GM19438 (cell line): ENCODE measurements around the gene SLC12A3.

Experiments used
- ATAC-seq: cut with Tn5 transposase; IDR thresholded peaks from one replicate; pipeline ENCODE4 v1.9.1; 2021; ENCODE audit warnings: low read depth; ENCODE audit not compliant: unreplicated experiment

Gene SLC12A3

GRCh38 chr16:56886826-56887225 lies 21.8 kb downstream of the SLC12A3 start:
- ATAC-seq: no peak

- peak; percentile 95 for ATAC-seq
Measured at GRCh38 chr16:56888806-56889205, 23.8 kb downstream of the SLC12A3 start.

DNA sequence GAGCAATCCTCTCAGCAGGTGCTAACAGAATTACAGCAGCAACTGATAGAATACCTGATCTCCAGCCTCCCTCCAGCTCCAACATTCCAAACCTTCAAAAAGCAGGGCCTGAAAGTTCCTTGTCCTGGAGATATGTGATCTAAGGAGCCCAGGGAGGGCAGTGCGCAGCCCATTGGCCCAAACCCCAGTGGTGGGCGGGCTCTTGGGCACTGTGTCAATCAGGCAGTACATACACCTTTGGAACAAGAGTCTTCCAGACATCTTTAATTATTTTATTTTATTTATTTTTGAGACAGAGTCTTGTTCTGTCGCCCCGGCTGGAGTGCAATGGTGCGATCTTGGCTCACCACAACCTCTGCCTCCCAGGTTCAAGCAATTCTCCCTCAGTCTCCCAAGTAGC lies 24.2 kb downstream of the SLC12A3 start:
- no peak for ATAC-seq

DNA sequence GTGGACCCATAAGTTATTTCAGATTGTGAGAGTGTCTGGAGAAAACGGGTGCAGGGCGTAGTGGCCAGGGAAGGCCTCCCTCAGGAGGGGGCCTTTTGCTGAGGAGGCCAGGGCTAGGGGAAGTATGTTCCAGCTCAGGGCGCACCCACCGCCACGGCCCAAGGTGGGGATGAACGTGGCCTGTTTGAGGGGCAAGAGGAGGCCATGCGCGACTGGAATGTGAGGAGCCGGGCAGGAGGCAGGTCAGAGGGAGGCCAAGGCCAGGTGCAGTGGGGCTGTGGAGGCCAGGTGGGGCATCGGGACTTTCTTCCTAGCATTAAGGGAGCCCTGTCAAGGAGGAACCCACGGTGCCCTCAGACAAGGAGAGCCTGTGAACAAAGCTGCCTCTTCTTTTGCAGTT lies 26.7 kb downstream of the SLC12A3 start:
- no peak for ATAC-seq

DNA sequence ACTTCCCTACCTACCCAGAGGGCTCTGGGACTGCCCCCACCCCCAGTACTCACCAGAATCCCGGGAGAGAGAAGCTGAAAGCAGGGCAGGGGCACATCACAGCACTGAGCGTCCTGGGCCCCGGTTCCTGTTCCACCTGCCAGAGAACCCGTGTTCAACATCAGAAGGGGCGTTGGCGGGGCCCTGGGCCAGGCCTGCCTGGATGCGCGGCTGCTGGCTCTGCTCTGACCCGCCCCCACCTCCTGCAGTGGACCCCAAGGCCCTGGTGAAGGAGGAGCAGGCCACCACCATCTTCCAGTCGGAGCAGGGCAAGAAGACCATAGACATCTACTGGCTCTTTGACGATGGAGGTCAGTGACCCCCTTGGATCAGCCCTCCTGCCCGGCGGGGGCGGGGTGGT lies 27.7 kb downstream of the SLC12A3 start:
- no peak for ATAC-seq

GRCh38 chr16:56894331-56894917 lies 29.4 kb downstream of the SLC12A3 start:
- ATAC-seq: no peak

GRCh38 chr16:56895813-56896212 lies 30.8 kb downstream of the SLC12A3 start:
- no peak for ATAC-seq

GRCh38 chr16:56896244-56896643 lies 31.2 kb downstream of the SLC12A3 start:
- no peak for ATAC-seq

DNA sequence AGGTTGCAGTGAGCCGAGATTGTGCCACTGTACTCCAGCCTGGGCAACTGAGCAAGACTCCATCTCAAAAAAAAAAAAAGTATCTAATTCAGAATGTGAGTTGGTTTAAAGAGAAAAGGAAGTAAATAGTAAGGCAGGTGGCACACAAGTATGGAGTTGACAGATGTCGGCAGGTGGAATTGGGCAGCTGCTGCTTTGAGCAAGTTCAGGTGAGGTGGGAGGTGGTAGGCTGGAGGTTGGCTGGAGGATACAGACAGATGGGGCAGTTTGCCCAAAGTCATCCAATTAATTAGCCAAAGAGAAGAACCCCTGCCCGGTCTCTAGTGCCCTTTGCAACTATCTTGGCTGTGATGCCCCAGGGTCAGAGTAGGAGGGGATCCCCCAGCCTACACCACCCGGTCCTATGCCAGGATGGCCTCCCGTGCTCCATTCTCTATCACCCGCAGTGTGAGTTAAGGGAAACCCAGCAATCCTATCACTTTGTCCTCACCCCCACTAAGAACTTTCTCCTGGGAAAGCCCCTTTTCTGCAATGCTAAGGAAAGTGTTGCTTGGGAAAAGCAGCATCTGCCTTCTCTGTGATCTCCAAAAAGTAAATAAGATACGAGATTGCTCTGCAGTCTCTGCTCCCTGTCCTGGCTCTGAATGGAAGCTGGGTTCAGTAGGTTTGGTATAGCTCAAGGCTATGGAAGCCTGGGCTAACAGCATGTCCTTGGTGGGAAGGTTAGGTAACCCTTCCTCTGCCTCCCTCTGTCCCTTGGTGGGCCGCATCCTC lies 32.2 kb downstream of the SLC12A3 start:
- no peak for ATAC-seq

- peak; percentile 82 for ATAC-seq
Measured at GRCh38 chr16:56898847-56899246, 33.8 kb downstream of the SLC12A3 start.

DNA sequence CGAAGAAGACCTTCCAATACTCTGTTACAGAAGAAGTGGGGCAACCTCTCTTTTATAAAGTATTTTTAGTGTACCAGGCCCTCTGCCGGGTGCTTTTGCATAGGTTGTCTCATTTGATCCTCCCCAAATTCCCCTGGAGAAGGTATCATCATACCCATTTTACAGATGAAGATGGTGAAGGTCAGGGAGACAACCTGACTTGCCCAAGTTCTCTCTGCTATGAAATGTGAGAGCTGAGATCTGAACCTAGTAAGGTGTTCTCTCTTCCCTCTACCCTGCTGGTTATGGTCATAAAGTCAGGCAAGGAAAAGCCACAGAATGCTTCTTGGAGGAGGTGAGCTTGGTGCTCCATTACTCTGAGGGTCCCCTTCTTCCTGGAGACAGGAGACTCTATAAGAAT lies 38.9 kb downstream of the SLC12A3 start:
- ATAC-seq: no peak

- no peak for ATAC-seq
Measured at GRCh38 chr16:56907401-56907800, 42.4 kb downstream of the SLC12A3 start.

DNA sequence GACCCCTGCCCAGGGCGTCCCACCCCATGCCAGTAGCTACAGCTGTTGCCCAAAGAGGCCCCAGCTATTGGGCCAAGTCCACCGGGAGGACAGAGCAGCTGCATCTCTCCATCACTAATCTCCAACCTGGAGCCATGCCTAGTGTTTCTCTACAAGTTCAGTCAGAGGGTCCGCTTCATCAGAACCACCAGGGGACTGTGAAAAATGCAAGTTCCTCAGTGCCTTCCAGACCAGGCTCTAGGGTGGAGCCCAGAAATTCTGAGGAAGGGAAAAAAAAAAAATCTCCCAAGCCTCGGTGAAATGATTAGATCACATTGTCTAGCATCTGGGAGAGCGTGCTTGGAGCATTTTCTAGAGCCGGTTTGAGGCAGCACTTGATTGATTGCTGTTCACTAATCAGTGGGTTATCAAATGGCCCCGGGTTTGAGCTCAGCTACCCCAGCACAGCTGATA lies 44.5 kb downstream of the SLC12A3 start:
- no peak for ATAC-seq

GRCh38 chr16:56910112-56910511 lies 45.1 kb downstream of the SLC12A3 start:
- ATAC-seq: no peak

DNA sequence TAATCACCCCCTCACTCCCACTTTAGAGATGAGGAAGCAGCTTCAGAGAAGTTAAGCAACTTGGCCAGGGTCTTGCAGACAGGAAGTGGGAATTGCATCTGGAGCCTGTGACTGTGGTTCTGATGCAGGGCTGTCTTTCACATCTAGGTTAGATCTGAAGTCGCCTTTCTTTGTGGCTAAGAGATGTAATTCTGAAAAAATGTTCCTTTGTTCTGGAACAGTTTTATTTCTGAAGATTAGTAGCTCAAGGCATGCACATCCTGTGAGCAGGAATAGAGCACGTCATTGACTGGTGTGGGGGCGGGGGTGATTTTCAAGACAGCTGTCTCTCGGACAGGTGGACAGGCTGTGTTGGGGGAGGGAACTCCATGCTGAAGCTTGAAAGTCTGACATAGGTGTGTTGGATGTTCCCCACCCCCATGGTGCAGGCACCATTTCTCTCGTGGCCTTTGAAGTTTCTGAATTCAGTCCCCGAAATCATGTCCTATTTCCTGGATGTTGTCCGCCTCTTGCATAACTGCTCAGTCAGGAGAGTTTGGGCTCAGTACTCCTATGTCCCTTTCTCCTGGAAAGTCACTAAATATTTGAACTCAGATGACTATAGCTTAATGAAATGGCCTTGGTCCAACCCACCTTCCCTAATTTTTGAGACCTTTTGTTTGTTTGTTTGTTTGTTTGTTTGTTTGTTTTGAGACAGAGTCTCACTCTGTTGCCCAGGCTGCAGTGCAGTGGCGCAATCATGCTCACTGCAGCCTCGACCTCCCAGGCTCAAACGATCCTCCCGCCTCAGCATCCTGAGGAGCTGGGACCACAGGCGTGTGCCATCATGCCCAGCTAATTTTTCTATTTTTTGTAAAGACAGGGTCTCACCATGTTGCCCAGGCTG lies 45.9 kb downstream of the SLC12A3 start:
- no peak for ATAC-seq

DNA sequence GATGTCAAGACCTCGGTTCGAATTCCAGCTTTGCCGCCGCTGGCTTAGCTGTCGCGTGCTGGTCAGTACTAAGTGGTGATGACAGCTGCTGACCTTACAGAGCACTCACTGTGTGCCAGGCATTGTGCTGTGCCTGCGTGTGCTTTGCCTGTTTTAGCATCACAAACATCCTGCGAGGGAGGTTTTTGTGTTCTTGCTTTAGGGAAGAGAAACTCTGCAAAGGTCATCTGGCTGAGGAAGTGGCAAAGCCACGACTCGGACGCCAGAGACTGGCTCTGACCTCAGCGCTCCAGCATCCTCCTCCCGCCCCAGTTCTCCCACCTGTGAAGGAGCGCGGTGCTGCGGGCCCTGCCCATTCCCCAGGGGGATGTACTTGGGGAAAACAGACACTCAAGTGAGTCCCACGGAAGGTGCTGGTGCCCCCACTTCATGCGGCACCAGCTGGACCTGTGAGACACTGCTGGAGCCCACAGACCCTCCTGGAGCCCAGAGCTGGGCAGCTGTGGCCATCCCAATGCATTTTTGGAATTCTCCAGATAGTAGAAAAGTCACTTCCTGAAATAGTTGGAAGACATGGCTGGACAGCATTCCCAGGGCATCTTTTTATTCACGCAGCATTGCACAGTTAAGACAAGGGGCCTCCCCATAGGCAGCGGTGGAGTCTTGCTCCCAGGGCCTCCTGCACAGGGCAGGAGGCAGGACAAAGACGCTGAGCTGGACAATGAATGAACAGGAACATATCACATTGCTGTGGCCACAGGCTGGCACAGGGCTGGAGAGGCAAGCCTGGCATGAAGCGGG lies 47.0 kb downstream of the SLC12A3 start:
- ATAC-seq: peak; percentile 70

DNA sequence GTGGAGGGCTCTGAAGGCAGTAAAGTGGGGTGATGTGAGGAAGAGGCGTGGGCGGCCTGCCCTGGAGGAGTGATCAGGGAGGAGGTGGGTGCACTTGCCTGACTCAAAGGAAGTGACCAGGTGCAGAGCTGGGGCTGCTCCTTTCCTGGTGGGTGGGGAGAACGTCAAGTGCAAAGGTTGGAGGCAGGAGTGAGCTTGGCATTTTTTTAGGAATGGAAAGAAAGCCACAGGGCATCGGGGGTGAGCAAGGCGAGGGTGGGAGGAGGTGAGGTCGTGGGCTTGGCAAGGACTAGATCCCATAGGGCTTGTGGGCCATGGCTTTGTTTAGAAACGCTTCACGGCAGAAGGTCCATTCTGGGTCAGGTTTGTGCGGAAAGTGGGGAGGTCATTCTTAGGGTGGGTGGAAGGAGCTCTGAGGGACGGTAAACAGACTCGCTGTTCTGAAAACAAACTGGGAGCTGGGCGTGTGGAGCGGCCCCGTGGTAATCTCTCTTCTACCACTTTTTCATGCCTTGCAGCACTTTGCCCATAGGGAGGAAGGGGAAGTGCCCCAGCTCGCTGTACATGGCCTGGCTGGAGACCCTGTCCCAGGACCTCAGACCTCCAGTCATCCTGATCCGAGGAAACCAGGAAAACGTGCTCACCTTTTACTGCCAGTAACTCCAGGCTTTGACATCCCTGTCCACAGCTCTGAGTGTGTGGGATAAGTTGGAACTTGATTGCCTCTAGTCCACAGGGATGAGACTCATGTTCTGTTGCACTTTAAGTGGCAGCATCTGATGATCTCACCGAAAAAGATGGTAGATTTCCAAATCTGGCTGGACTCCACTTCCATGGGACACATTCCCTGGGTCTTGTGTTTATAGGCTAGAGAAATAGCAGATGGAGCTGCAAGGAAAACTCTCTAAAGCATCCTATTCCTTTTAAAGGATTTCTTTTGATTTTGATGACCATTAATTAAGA lies 48.0 kb downstream of the SLC12A3 start:
- ATAC-seq: no peak

GRCh38 chr16:56914896-56915295 lies 49.9 kb downstream of the SLC12A3 start:
- no peak for ATAC-seq

- no peak for ATAC-seq
Measured at GRCh38 chr16:56915336-56916119, 50.5 kb downstream of the SLC12A3 start.
